Neural cell (in vitro differentiated cells): Measurements from ENCODE around the gene KIF22. TPM values are rescaled to one million over a fixed set of nuclear protein-coding genes. Genes with fewer than 3 reads are reported as not detected.

Experiments
- H2AFZ ChIP-seq: fragments of 200-600, 300-800 bp; sonication (generic), shearing (Covaris generic); 2 replicates; pipeline ENCODE4 v1.6.0; 2014; ENCODE audit warnings: low read depth, mild to moderate bottlenecking, antibody characterized with exemption, low read length, moderate library complexity
- H3F3A ChIP-seq: fragments of 200-600 bp; shearing (Covaris generic); 2 replicates; pipeline ENCODE4 v1.6.1; 2016; ENCODE audit warnings: mild to moderate bottlenecking, moderate library complexity, mixed read lengths, antibody characterized with exemption, low read length; ENCODE audit not compliant: insufficient read depth, poor library complexity, severe bottlenecking
- H3K27ac ChIP-seq: fragments of 200-600, 300-800 bp; sonication (generic), shearing (Covaris generic); 2 replicates; pipeline ENCODE4 v1.5.1; 2014; ENCODE audit warnings: mild to moderate bottlenecking, low read length, moderate library complexity
- H3K27me3 ChIP-seq: fragments of 300-800, 200-600 bp; sonication (generic), shearing (Covaris generic); 2 replicates; pipeline ENCODE4 v1.6.0; 2014; ENCODE audit warnings: mild to moderate bottlenecking, low read depth, low read length, moderate library complexity; ENCODE audit not compliant: insufficient read depth
- H3K36me3 ChIP-seq: fragments of 300-800, 200-600 bp; sonication (generic), shearing (Covaris generic); 2 replicates; pipeline ENCODE4 v1.5.1; 2014; ENCODE audit warnings: mild to moderate bottlenecking, antibody characterized with exemption, low read length, moderate library complexity; ENCODE audit not compliant: insufficient read depth
- H3K4me2 ChIP-seq: fragments of 300-800, 200-600 bp; sonication (generic), shearing (Covaris generic); 2 replicates; pipeline ENCODE4 v1.6.0; 2014; ENCODE audit warnings: mild to moderate bottlenecking, low read length
- H3K4me3 ChIP-seq: fragments of 300-800, 200-600 bp; sonication (generic), shearing (Covaris generic); 2 replicates; pipeline ENCODE4 v1.5.1; 2014; ENCODE audit warnings: mild to moderate bottlenecking, low read length, moderate library complexity
- H3K79me2 ChIP-seq: fragments of 200-600 bp; shearing (Covaris generic); replicated peaks from 2 replicates; pipeline ENCODE4 v1.6.0; 2014; ENCODE audit warnings: mild to moderate bottlenecking, low read length, moderate library complexity; ENCODE audit not compliant: insufficient read depth
- H3K9ac ChIP-seq: fragments of 300-800, 200-600 bp; sonication (generic), shearing (Covaris generic); 2 replicates; pipeline ENCODE4 v1.6.1; 2016; ENCODE audit warnings: mild to moderate bottlenecking, low read length, mixed read lengths
- H3K9me2 ChIP-seq: fragments of 200-600 bp; shearing (Covaris generic); 2 replicates; pipeline ENCODE4 v1.6.1; 2016; ENCODE audit warnings: mild to moderate bottlenecking, low read length, mixed read lengths; ENCODE audit not compliant: insufficient read depth
- H3K9me3 ChIP-seq: fragments of 200-600, 300-800 bp; sonication (generic), shearing (Covaris generic); 2 replicates; pipeline ENCODE4 v1.6.1; 2016; ENCODE audit warnings: mild to moderate bottlenecking, mixed run types, low read length, moderate library complexity, mixed read lengths
- H4K20me1 ChIP-seq: fragments of 200-600 bp; shearing (Covaris generic); 2 replicates; pipeline ENCODE4 v1.6.1; 2016; ENCODE audit warnings: mild to moderate bottlenecking, mixed run types; ENCODE audit not compliant: insufficient read depth
- EP300 ChIP-seq: fragments of 450-650 bp; conservative IDR thresholded peaks from 2 replicates; pipeline ENCODE4 v1.6.1; 2014; ENCODE audit warnings: antibody characterized with exemption, mild to moderate bottlenecking, moderate library complexity; ENCODE audit not compliant: poor library complexity, severe bottlenecking
- EZH2 ChIP-seq: fragments of 200-600, 300-800 bp; shearing (Covaris generic), sonication (generic); IDR thresholded peaks from 2 replicates; pipeline ENCODE4 v1.6.1; 2014; ENCODE audit warnings: antibody characterized with exemption, low read length, borderline replicate concordance, mild to moderate bottlenecking; ENCODE audit not compliant: insufficient read depth, poor library complexity, severe bottlenecking
- MXI1 ChIP-seq: fragments of 450-650 bp; conservative IDR thresholded peaks from 2 replicates; pipeline ENCODE4 v1.6.1; 2014; ENCODE audit warnings: antibody characterized with exemption, mild to moderate bottlenecking; ENCODE audit not compliant: poor library complexity, severe bottlenecking
- POLR2AphosphoS5 ChIP-seq: IDR thresholded peaks from 2 replicates; pipeline ENCODE4 v1.6.1; 2012
- RAD21 ChIP-seq: fragments of 450-650 bp; conservative IDR thresholded peaks from 2 replicates; pipeline ENCODE4 v1.6.1; 2014; ENCODE audit warnings: antibody characterized with exemption, mild to moderate bottlenecking, moderate library complexity
- REST ChIP-seq: IDR thresholded peaks from 2 replicates; pipeline ENCODE4 v1.6.1; 2012; ENCODE audit warnings: borderline replicate concordance
- SMC3 ChIP-seq: fragments of 450-650 bp; conservative IDR thresholded peaks from 2 replicates; pipeline ENCODE4 v1.6.1; 2014; ENCODE audit warnings: antibody characterized with exemption, mild to moderate bottlenecking, moderate library complexity; ENCODE audit not compliant: poor library complexity
- TAF1 ChIP-seq: IDR thresholded peaks from 2 replicates; pipeline ENCODE4 v1.6.1; 2012; ENCODE audit warnings: low read depth
- polyA plus RNA-seq: library from polyadenylated mRNA; depleted of rRNA; stranded (reverse); fragments of >200 nt; gene quantifications from 2 replicates; pipeline ENCODE4 v1.2.3, GENCODE V29; 2014
- small RNA-seq, 3 experiments: library from RNA; depleted of rRNA; stranded (forward); fragments of <200 nt; gene quantifications; one replicate each; pipeline ENCODE3, GENCODE V24; 2012
- TF ChIP-seq, protein P1 (sequence below): fragments of 450-650 bp; IDR thresholded peaks from 2 replicates; pipeline ENCODE4 v1.5.1; 2014; ENCODE audit warnings: antibody characterized with exemption, mild to moderate bottlenecking, moderate library complexity; ENCODE audit not compliant: poor library complexity, severe bottlenecking

Gene KIF22
- polyA plus RNA-seq, 1 donor from 2014 or later = 81.1 TPM

GRCh38 chr16:29852654-29853053 lies 62.1 kb downstream of the KIF22 start:
- H3K9me3 ChIP-seq = no peaks in the 10 kb centered on the region
- no peaks in the 10 kb centered on the region for H3F3A ChIP-seq
- H3K27ac ChIP-seq = no peak overlapping the region
- no peaks in the 10 kb centered on the region for H3K27me3 ChIP-seq
- H3K4me3 ChIP-seq = no peak overlapping the region
- H2AFZ ChIP-seq = no peak overlapping the region
- no peak overlapping the region for H3K9ac ChIP-seq
- no peaks in the 10 kb centered on the region for H4K20me1 ChIP-seq
- TF ChIP-seq EP300 (no peak), RAD21 (no peak), TAF1 (no peak), POLR2AphosphoS5 (no peak), EZH2 (no peak), REST (no peak), SMC3 (no peak), MXI1 (no peak)
- TF ChIP-seq, protein P1, sequence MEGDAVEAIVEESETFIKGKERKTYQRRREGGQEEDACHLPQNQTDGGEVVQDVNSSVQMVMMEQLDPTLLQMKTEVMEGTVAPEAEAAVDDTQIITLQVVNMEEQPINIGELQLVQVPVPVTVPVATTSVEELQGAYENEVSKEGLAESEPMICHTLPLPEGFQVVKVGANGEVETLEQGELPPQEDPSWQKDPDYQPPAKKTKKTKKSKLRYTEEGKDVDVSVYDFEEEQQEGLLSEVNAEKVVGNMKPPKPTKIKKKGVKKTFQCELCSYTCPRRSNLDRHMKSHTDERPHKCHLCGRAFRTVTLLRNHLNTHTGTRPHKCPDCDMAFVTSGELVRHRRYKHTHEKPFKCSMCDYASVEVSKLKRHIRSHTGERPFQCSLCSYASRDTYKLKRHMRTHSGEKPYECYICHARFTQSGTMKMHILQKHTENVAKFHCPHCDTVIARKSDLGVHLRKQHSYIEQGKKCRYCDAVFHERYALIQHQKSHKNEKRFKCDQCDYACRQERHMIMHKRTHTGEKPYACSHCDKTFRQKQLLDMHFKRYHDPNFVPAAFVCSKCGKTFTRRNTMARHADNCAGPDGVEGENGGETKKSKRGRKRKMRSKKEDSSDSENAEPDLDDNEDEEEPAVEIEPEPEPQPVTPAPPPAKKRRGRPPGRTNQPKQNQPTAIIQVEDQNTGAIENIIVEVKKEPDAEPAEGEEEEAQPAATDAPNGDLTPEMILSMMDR = no peak
- H3K79me2 ChIP-seq = no peaks in the 10 kb centered on the region
- no peak overlapping the region for H3K4me2 ChIP-seq
- no peaks in the 10 kb centered on the region for H3K36me3 ChIP-seq
- no peaks in the 10 kb centered on the region for H3K9me2 ChIP-seq

DNA sequence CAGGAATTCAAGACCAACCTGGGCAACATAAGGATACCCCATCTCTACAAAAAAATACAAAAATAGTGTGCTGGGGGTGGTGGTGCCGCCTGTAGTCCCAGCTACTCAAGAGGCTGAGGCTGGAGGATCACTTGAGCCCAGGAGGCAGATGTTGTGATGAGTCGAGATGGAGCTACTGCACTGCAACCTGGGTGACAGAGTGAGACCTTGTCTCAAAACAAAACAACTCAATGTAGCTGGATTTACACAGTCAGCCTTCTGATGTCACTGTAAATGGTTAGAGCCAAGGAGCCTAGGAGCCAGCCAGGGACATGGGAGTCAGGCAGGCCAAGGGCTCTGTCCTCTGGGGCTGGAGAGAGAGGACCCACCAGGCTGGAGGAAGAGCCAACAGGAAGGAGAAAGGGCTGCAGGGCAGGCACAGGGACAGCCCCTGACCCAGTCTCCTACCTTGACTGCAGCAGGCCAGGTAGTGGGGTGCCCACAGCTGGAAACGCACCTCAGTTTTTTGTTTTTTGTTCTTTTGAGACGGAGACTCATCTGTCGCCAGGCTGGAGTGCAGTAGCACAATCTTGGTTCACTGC lies 64.1 kb downstream of the KIF22 start:
- no peaks in the 10 kb centered on the region for H3K27me3 ChIP-seq
- no peaks in the 10 kb centered on the region for H3K79me2 ChIP-seq
- no peak overlapping the region for H3K9ac ChIP-seq
- H3K4me3 ChIP-seq = no peak overlapping the region
- H3K9me2 ChIP-seq = no peaks in the 10 kb centered on the region
- H2AFZ ChIP-seq = no peak overlapping the region
- no peaks in the 10 kb centered on the region for H3F3A ChIP-seq
- no peaks in the 10 kb centered on the region for H3K9me3 ChIP-seq
- H3K36me3 ChIP-seq = no peaks in the 10 kb centered on the region
- H3K4me2 ChIP-seq = no peak overlapping the region
- no peaks in the 10 kb centered on the region for H4K20me1 ChIP-seq
- H3K27ac ChIP-seq = no peak overlapping the region
- TF ChIP-seq SMC3 = no peak
- no peak for TF ChIP-seq POLR2AphosphoS5
- TF ChIP-seq MXI1 = no peak

Small RNA genes lying within 50 kb of the gene (small RNA-seq; reads per million reads assigned to genes)
- 0 reads per million in 3 experiments for gene AC009133.6
- 0 reads per million in 3 experiments for gene AC120114.4

Other genes starting within 250 kb of the KIF22 start
- 0.09 TPM in 1 of 2 replicates, not detected in the other for gene SPN, start 127.5 kb upstream of the KIF22 start, polyA plus RNA-seq
- 2.7 and 3.9 TPM in 2 replicates for gene QPRT, start 111.6 kb upstream of the KIF22 start, polyA plus RNA-seq
- not detected in 2 replicates for gene C16orf54, start 44.8 kb upstream of the KIF22 start, polyA plus RNA-seq
- not detected in 2 replicates for gene ZG16, start 12.5 kb upstream of the KIF22 start, polyA plus RNA-seq
- gene MAZ, start 15.8 kb downstream of the KIF22 start, polyA plus RNA-seq = 147 and 168 TPM in 2 replicates
- gene PRRT2, start 21.4 kb downstream of the KIF22 start, polyA plus RNA-seq = 84.2 and 105 TPM in 2 replicates
- 86.8 and 88.7 TPM in 2 replicates for gene PAGR1, start 25.4 kb downstream of the KIF22 start, polyA plus RNA-seq
- gene MVP, start 29.7 kb downstream of the KIF22 start, polyA plus RNA-seq = 2.5 and 5.7 TPM in 2 replicates
- gene CDIPT, start 72.5 kb downstream of the KIF22 start, polyA plus RNA-seq = 92.6 and 95.6 TPM in 2 replicates
- gene SEZ6L2, start 108.8 kb downstream of the KIF22 start, polyA plus RNA-seq = 48.8 and 52.7 TPM in 2 replicates
- 38.9 and 48.2 TPM in 2 replicates for gene ASPHD1, start 109.7 kb downstream of the KIF22 start, polyA plus RNA-seq
- 55.0 and 70.7 TPM in 2 replicates for gene KCTD13, start 135.5 kb downstream of the KIF22 start, polyA plus RNA-seq
- 154 and 157 TPM in 2 replicates for gene TMEM219, start 171.3 kb downstream of the KIF22 start, polyA plus RNA-seq
- gene TAOK2, start 183.1 kb downstream of the KIF22 start, polyA plus RNA-seq = 62.7 and 65.5 TPM in 2 replicates
- 51.2 and 65.4 TPM in 2 replicates for gene HIRIP3, start 204.9 kb downstream of the KIF22 start, polyA plus RNA-seq
- 106 and 130 TPM in 2 replicates for gene INO80E, start 205.5 kb downstream of the KIF22 start, polyA plus RNA-seq
- 7.3 and 8.5 TPM in 2 replicates for gene DOC2A, start 220.3 kb downstream of the KIF22 start, polyA plus RNA-seq
- gene C16orf92, start 232.4 kb downstream of the KIF22 start, polyA plus RNA-seq = not detected in 2 replicates
- gene TLCD3B, start 240.5 kb downstream of the KIF22 start, polyA plus RNA-seq = 18.9 and 21.7 TPM in 2 replicates